Astrocyte of the spinal cord (primary cell): ENCODE data around the gene SP7.

ENCODE experiments used
- DNase-seq: peaks from one replicate; pipeline ENCODE4 v3.0.0; 2011; ENCODE audit warnings: low read depth, low spot score
- H3K4me3 ChIP-seq: 2 replicates; pipeline ENCODE4 v1.5.1; 2011; ENCODE audit warnings: low read depth, mild to moderate bottlenecking, low read length, moderate library complexity
- in situ Hi-C: cut with HindIII; loops from 2 replicates; pipeline ENCODE4 v1.10.0; 2017; ENCODE audit warnings: low sequenced_read_pairs
- TF ChIP-seq, protein P1 (sequence below): IDR thresholded peaks from 2 replicates; pipeline ENCODE4 v1.5.1; 2012; ENCODE audit warnings: low read depth, mild to moderate bottlenecking, low read length, inconsistent platforms

Gene SP7

DNA sequence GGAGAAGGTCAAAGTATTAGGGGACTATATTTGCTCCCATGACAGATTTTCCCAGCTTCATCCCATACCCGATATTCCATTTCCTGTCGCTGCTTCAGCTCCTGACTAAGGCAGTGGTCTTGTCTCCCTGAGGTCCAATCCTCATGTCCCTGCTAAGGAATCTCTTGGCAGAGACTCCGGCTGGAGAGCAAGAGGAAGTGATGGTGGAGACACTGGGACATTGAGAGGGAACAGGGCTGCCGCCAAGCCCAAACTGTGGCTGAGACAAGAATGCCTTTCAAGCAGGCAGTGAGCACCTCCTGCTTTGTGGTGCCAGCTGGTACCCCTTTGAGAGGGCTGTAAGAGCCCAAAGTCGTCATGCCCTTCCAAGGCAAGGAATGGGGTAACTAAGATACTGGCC, 5.5 kb downstream of the SP7 start:
- no peak overlapping the region for H3K4me3 ChIP-seq
- in situ Hi-C loops: no loop called here
- TF ChIP-seq, protein P1, sequence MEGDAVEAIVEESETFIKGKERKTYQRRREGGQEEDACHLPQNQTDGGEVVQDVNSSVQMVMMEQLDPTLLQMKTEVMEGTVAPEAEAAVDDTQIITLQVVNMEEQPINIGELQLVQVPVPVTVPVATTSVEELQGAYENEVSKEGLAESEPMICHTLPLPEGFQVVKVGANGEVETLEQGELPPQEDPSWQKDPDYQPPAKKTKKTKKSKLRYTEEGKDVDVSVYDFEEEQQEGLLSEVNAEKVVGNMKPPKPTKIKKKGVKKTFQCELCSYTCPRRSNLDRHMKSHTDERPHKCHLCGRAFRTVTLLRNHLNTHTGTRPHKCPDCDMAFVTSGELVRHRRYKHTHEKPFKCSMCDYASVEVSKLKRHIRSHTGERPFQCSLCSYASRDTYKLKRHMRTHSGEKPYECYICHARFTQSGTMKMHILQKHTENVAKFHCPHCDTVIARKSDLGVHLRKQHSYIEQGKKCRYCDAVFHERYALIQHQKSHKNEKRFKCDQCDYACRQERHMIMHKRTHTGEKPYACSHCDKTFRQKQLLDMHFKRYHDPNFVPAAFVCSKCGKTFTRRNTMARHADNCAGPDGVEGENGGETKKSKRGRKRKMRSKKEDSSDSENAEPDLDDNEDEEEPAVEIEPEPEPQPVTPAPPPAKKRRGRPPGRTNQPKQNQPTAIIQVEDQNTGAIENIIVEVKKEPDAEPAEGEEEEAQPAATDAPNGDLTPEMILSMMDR: no peak
- no peak for DNase-seq

DNA sequence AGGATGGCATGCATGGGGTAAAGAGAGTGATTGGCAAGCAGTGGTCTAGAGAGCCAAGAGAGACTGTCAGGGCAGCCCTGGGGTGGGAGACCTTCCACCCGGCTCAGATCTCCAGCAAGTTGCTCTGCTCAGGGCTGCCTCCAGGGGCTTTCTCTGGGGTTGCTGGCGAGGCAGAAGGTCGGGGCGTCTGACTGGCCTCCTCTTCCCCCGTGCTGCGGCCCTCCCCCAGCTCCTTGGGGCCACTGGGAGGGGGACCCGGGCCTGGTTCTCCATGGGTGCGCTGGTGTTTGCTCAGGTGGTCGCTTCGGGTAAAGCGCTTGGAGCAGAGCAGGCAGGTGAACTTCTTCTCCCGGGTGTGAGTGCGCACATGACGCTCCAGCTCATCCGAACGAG, 8.1 kb downstream of the SP7 start:
- in situ Hi-C loops: no loop called here
- DNase-seq: no peak
- TF ChIP-seq, protein P1: peak; percentile 15
- no peak overlapping the region for H3K4me3 ChIP-seq

- DNase-seq: no peak
- in situ Hi-C loops: no loop called here
- TF ChIP-seq, protein P1: peak; percentile 23
- H3K4me3 ChIP-seq: no peak overlapping the region
Measured at GRCh38 chr12:53327435-53328042, 8.6 kb downstream of the SP7 start.

DNA sequence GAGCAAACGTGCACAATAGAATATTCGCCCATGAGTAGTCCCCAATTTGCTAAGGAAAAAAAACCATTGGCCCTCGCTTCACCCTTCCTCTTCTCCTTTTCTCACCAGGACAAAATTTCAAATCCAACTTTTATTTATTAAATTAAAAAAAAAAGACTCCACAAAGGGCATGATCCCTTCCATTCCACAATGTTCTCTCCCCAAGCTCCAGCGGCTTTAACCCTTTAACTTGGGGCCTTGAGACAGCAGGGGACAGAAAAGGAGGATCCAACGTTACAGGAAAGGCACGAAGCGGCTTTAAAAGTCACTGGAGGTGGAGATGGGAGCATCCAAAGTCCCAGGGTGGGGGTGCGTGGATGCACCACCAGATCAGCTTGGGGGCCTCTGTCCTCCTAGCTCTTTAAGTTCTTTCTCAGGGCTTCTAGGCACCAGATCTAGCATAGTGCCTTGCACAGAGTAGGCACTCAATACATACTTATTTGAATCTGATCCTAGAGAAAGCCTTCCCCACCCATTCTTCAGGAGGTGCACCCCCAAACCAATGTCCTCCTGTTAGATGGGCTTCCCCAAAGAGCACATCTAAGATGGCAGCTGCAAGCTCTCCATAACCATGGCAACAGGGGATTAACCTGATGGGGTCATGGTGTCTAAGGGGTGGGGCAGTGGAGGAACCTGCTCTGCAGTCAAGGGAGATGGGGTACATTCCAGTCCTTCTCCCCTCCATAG, 9.5 kb downstream of the SP7 start:
- TF ChIP-seq, protein P1: no peak
- in situ Hi-C loops: no loop called here
- no peak for DNase-seq
- no peak overlapping the region for H3K4me3 ChIP-seq

DNA sequence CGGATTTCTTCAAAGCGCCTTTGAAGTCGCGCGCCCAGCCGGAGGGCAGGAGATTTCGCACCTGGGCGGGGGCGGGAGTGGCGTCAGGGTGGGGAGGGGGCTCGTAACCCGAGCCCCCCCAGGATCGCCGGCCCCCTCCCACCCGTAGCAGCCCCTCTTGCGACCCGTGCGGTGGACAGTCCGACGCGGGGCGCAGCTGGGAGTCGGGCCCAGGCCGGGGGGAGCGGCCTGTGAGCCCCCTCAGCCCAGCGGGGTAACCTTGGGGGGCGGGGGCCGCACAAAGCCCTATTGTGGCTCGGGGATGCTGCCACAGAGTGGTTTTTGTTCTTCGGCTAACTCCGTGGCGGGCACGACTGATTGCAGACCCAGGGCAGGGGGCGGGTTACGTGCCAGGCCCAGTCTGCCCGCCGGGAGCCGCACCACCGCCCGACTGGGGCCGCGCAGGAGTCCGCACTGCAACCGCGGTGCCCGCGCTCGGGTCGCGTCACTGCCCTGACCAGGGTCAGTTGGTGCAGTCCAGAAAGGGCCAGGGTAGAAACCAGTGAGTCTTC, 10.6 kb downstream of the SP7 start:
- in situ Hi-C loops: no loop called here
- no peak for DNase-seq
- TF ChIP-seq, protein P1: no peak
- H3K4me3 ChIP-seq: peak overlapping the region; percentile 51

DNA sequence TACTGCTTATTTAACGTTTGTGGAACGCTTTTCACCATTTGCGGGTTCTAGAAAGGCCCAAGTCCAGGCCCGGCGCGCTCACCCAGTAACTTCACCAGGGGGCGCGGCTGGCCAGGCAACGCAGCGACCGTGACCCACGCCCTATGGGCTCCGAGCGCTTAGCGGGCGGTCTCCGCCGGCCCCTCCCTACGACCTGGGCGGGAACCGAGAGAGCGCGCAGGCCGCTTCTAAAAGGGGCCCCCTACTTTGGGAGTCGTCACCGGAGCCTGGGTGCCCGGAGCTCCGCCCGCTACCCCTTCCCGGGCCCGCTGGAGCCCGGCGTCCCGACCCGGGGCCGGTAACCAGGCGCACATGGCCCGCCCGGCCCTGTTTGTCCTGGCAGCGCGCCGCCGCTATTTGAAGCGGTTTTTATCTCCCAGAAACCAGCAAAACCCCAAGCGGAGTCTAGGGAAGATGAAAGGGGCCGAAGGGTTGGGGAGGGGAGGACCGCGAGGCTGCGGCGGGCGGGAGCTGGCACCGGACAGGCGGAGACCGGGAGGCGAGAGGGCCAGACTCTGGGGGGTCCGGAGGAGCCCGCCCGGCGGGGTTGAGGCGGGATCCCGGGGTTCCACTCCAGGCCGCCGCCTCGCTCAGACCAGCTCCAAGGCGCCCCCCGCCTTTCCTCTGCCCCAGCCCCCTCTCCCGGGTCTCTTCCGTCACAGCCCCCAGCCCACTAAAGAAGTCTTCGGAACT, 11.2 kb downstream of the SP7 start:
- in situ Hi-C loops: no loop called here
- H3K4me3 ChIP-seq: peak overlapping the region; percentile 51
- TF ChIP-seq, protein P1: peak; percentile 76
- peak; percentile 90 for DNase-seq
